ENCODE measurements around the gene ADAMTSL2.

Gene ADAMTSL2

GRCh38 chr9:133527444-133527920 is 7.0 kb upstream of the ADAMTSL2 start:
- no peak for TF ChIP-seq CEBPB (IDR thresholded peaks at IDR 0.05)
- no peak for TF ChIP-seq USF1 (IDR thresholded peaks at IDR 0.05)
- TF ChIP-seq ZBTB7A (IDR thresholded peaks at IDR 0.05; ENCODE audit: low read depth): no peak
- no peak for TF ChIP-seq TAF1 (IDR thresholded peaks at IDR 0.05; ENCODE audit: low read depth)
- TF ChIP-seq EP300 (IDR thresholded peaks at IDR 0.05; ENCODE audit: borderline replicate concordance): no peak

GRCh38 chr9:133528001-133528875 is 6.3 kb upstream of the ADAMTSL2 start:
- TF ChIP-seq USF1 (IDR thresholded peaks at IDR 0.05): no peak
- 0 out of 2 replicates have a peak, but pooled peaks have one; percentile 18 for TF ChIP-seq TEAD4 (IDR thresholded peaks at IDR 0.05)

- no peak for TF ChIP-seq EGR1 (IDR thresholded peaks at IDR 0.05)
- no peak for TF ChIP-seq EP300 (IDR thresholded peaks at IDR 0.05; ENCODE audit: borderline replicate concordance)
- no peak for TF ChIP-seq YY1 (IDR thresholded peaks at IDR 0.05; ENCODE audit: low read depth)
- no peak for TF ChIP-seq ZBTB7A (IDR thresholded peaks at IDR 0.05; ENCODE audit: low read depth)
- TF ChIP-seq TCF12 (IDR thresholded peaks at IDR 0.05; ENCODE audit: low read depth): no peak
- TF ChIP-seq CREB1 (IDR thresholded peaks at IDR 0.05; ENCODE audit: low read depth): no peak
- TF ChIP-seq NFIC (IDR thresholded peaks at IDR 0.05): no peak
- TF ChIP-seq CEBPB (IDR thresholded peaks at IDR 0.05): no peak
- no peak for TF ChIP-seq TAF1 (IDR thresholded peaks at IDR 0.05; ENCODE audit: low read depth)
- TF ChIP-seq REST (IDR thresholded peaks at IDR 0.05; ENCODE audit: low read depth): no peak
- TF ChIP-seq FOXM1 (IDR thresholded peaks at IDR 0.05; ENCODE audit: borderline replicate concordance, low read depth): no peak
These were observed 5.6 kb upstream of the ADAMTSL2 start for GRCh38 chr9:133528876-133529241.

GRCh38 chr9:133529457-133529856 is 5.0 kb upstream of the ADAMTSL2 start:
- TF ChIP-seq NFIC (IDR thresholded peaks at IDR 0.05): no peak
- TF ChIP-seq TCF12 (IDR thresholded peaks at IDR 0.05; ENCODE audit: low read depth): no peak
- no peak for TF ChIP-seq MAX (IDR thresholded peaks at IDR 0.05)
- no peak for TF ChIP-seq CEBPB (IDR thresholded peaks at IDR 0.05)
- TF ChIP-seq CREB1 (IDR thresholded peaks at IDR 0.05; ENCODE audit: low read depth): no peak
- TF ChIP-seq EP300 (IDR thresholded peaks at IDR 0.05; ENCODE audit: borderline replicate concordance): no peak
- no peak for TF ChIP-seq ZBTB7A (IDR thresholded peaks at IDR 0.05; ENCODE audit: low read depth)
- no peak for TF ChIP-seq RAD21 (IDR thresholded peaks at IDR 0.05; ENCODE audit: low read depth)
- no peak for TF ChIP-seq TEAD4 (IDR thresholded peaks at IDR 0.05)
- TF ChIP-seq USF1 (IDR thresholded peaks at IDR 0.05): no peak
- TF ChIP-seq EGR1 (IDR thresholded peaks at IDR 0.05): no peak
- no peak for TF ChIP-seq YY1 (IDR thresholded peaks at IDR 0.05; ENCODE audit: low read depth)
- no peak for TF ChIP-seq FOXM1 (IDR thresholded peaks at IDR 0.05; ENCODE audit: borderline replicate concordance, low read depth)
- TF ChIP-seq REST (IDR thresholded peaks at IDR 0.05; ENCODE audit: low read depth): no peak
- TF ChIP-seq TAF1 (IDR thresholded peaks at IDR 0.05; ENCODE audit: low read depth): no peak

- no peak for TF ChIP-seq YY1 (IDR thresholded peaks at IDR 0.05; ENCODE audit: low read depth)
- no peak for TF ChIP-seq ZBTB7A (IDR thresholded peaks at IDR 0.05; ENCODE audit: low read depth)
- TF ChIP-seq CREB1 (IDR thresholded peaks at IDR 0.05; ENCODE audit: low read depth): no peak
- no peak for TF ChIP-seq FOXM1 (IDR thresholded peaks at IDR 0.05; ENCODE audit: borderline replicate concordance, low read depth)
- TF ChIP-seq EP300 (IDR thresholded peaks at IDR 0.05; ENCODE audit: borderline replicate concordance): no peak
- no peak for TF ChIP-seq MAX (IDR thresholded peaks at IDR 0.05)
These were observed 4.6 kb upstream of the ADAMTSL2 start for GRCh38 chr9:133529874-133530273.
